K562 (cell line): ENCODE measurements around the gene RNF19B. TPM values are rescaled to one million over a fixed set of nuclear protein-coding genes. Genes with fewer than 3 reads are reported as not detected.
A peak's percentile ranks its signal among the peaks of the same experiment; 100 is the strongest.

Experiments
- ELF1 ChIP-seq: fragments of 200-800 bp; sonication (Bioruptor generic); IDR thresholded peaks from 2 replicates; pipeline ENCODE4 v1.6.1; 2016; ENCODE audit warnings: missing genetic modification characterization, missing compliant biosample characterization
- MCM2 ChIP-seq: fragments of 450-650 bp; IDR thresholded peaks from 2 replicates; pipeline ENCODE4 v1.6.1; 2017; ENCODE audit warnings: low read depth, mild to moderate bottlenecking
- NBN ChIP-seq: fragments of 450-650 bp; IDR thresholded peaks from 2 replicates; pipeline ENCODE4 v1.6.1; 2016; ENCODE audit warnings: low read depth, mild to moderate bottlenecking
- NFE2L1 ChIP-seq: fragments of 450-650 bp; IDR thresholded peaks from 2 replicates; pipeline ENCODE4 v1.6.1; 2016; ENCODE audit warnings: missing genetic modification characterization, low read depth, mild to moderate bottlenecking, missing compliant biosample characterization, moderate library complexity, borderline replicate concordance
- PCBP1 ChIP-seq: fragments of 200-400 bp; formaldehyde crosslinking; IDR thresholded peaks from 2 replicates; pipeline ENCODE4 v1.6.1; 2018; ENCODE audit warnings: mild to moderate bottlenecking, low read depth, low read length; ENCODE audit not compliant: poor library complexity, severe bottlenecking
- SIN3B ChIP-seq: fragments of 450-650 bp; IDR thresholded peaks from 2 replicates; pipeline ENCODE4 v1.6.1; 2017; ENCODE audit warnings: low read depth, mild to moderate bottlenecking, moderate library complexity
- SPI1 ChIP-seq: IDR thresholded peaks from 2 replicates; pipeline ENCODE4 v1.6.1; 2011; ENCODE audit warnings: low read depth, low read length, control low read depth, borderline replicate concordance
- TEAD1 ChIP-seq, 2 experiments: fragments of 450-650 bp in 1 of 2; sonication (generic) in 1 of 2; formaldehyde crosslinking; IDR thresholded peaks; 2 replicates each; pipeline versions ENCODE4 v1.4.0 to v1.8.0; 2020 to 2022; ENCODE audit warnings: mild to moderate bottlenecking in 2 of 2, missing genetic modification reagents in 1 of 2
- TEAD4 ChIP-seq, 2 experiments: sonication (generic) in 1 of 2; formaldehyde crosslinking in 1 of 2; IDR thresholded peaks; 2 replicates each; pipeline versions ENCODE4 v1.6.1 to v1.8.0; 2012 to 2022; ENCODE audit warnings: borderline replicate concordance in 1 of 2, inconsistent platforms in 1 of 2, low read length in 1 of 2, mild to moderate bottlenecking in 1 of 2, missing genetic modification reagents in 1 of 2
- polyA plus RNA-seq, 8 experiments: library from polyadenylated mRNA; depleted of rRNA in 4 of 8; stranded (reverse) in 5 of 8; unstranded in 3 of 8; fragments of >200 nt; fragmentation: Nextera tagmentation in 2 of 8; fragmentation: Illumina TruSeq in 1 of 8; extraction: Ambion mirVana in 2 of 8; extraction: Trizol in 1 of 8; gene quantifications; 2 replicates each; pipeline versions ENCODE4 v1.2.1 to v1.2.3, GENCODE V29; 2011 to 2014; ENCODE audit warnings: inconsistent platforms in 1 of 8, missing spikeins in 1 of 8
- total RNA-seq, 7 experiments: library from RNA; depleted of rRNA in 6 of 7; stranded (reverse); fragments of >200 nt in 6 of 7; fragmentation: Illumina TruSeq in 2 of 7; extraction: Trizol in 2 of 7; gene quantifications; 2 replicates each; pipeline versions ENCODE4 v1.2.1 to v1.2.3, GENCODE V29; 2011 to 2021; ENCODE audit warnings: low replicate concordance in 1 of 7
- TF ChIP-seq, protein P1 (sequence below): sonication (generic); formaldehyde crosslinking; IDR thresholded peaks from 2 replicates; pipeline ENCODE4 v1.8.0; 2022; ENCODE audit warnings: missing genetic modification reagents, mild to moderate bottlenecking, moderate library complexity, borderline replicate concordance

The RNF19B gene
- total and polyA plus RNA-seq, 9 of the 15 experiments (the other 6 are each of a cell fraction or from before 2014, with no cell fraction given) = 2.6 to 14.9 (median 10.1) TPM

DNA sequence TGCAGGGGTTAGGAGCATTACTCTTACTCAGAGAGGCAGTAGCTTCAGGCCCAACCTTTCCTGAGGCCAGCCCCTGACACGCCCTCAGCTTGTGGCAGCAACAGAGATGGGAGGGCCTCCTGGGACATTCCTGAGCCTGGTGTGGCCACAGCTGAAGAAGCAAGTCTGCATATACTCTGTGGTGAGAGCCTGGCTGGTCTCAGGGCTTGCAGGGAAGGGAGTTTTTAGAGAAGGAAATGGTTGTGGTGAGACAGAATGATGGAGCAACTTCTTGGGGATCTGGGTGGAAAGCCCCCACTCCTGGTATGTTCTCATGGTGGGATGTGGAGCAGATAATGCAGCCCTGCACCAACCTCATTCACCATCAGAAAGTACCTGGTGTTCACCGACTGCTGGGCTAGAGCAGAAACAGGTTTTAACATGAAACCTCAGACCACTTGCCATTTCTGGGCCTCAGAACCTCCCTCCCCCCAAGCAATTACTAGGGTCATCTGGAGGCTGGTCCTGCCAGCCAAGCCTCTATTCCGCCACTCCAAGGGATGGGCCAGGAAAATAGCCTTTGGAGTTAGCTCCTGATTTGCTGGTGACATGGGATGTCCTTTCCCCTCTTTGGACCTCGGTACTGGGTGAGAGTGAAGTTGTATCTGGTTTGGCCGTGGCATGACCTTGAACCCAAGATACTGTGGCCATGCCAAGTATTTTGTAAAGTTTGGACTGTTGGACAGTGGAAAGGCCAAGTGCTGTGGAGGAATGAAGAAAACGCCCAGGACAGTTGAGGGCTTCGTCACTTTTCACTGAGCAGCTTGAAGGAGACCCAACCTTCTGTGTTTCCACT is 28.1 kb upstream of the RNF19B start (continued):
- TF ChIP-seq TEAD4 (IDR thresholded peaks at IDR 0.05; ENCODE audit: low read length) = peak; percentile 50; the same call in 1 of the 2 replicates
- TF ChIP-seq TEAD4 (CRISPR knock-in tag; IDR thresholded peaks at IDR 0.05; ENCODE audit: borderline replicate concordance) = no peak
- no peak for TF ChIP-seq PCBP1
- TF ChIP-seq SIN3B = no peak
- TF ChIP-seq, protein P1, sequence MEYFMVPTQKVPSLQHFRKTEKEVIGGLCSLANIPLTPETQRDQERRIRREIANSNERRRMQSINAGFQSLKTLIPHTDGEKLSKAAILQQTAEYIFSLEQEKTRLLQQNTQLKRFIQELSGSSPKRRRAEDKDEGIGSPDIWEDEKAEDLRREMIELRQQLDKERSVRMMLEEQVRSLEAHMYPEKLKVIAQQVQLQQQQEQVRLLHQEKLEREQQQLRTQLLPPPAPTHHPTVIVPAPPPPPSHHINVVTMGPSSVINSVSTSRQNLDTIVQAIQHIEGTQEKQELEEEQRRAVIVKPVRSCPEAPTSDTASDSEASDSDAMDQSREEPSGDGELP (CRISPR knock-in tag) = peak; percentile 65
- TF ChIP-seq SPI1 = peak; percentile 36; the same call in 1 of the 2 replicates
- no peak for TF ChIP-seq MCM2
- TF ChIP-seq ELF1 (tag) = no peak
- no peak for TF ChIP-seq NFE2L1 (tag)
- peak in 1 of 2 experiments; percentile 80; a peak in 3 of 4 replicates for TF ChIP-seq TEAD1 (CRISPR knock-in tag; IDR thresholded peaks at IDR 0.05)
- TF ChIP-seq NBN = no peak
